Loucy (cell line): ENCODE results near the gene PTPRN2.

Experiments used
- EZH2phosphoT487 ChIP-seq: fragments of 200-600 bp; IDR thresholded peaks from 2 replicates; pipeline ENCODE4 v1.6.1; 2018; ENCODE audit warnings: antibody characterized with exemption, mild to moderate bottlenecking, moderate library complexity, borderline replicate concordance
- TF ChIP-seq, protein P1 (sequence below): fragments of 200-600 bp; sonication (generic); conservative IDR thresholded peaks from 2 replicates; pipeline ENCODE4 v1.5.1; 2014; ENCODE audit warnings: mild to moderate bottlenecking, antibody characterized with exemption, low read length

DNA sequence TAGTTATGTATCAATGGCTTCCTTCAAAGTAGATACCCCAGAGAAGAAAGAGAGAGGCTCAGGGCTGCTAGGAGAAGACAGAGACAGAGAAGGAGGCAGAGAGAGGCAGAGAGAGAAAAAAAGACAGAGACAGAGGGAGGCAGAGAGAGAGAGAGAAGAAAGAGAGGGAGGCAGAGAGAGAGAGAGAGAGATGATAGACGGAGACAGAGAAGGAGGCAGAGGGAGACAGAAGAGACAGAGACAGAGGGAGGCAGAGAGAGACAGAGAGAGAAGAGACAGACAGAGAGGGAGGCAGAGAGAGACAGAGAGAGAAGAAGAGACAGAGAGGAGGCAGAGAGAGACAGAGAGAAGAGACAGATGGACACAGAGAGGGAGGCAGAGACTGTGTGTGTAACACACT lies 1062.9 kb downstream of the PTPRN2 start:
- TF ChIP-seq, protein P1, sequence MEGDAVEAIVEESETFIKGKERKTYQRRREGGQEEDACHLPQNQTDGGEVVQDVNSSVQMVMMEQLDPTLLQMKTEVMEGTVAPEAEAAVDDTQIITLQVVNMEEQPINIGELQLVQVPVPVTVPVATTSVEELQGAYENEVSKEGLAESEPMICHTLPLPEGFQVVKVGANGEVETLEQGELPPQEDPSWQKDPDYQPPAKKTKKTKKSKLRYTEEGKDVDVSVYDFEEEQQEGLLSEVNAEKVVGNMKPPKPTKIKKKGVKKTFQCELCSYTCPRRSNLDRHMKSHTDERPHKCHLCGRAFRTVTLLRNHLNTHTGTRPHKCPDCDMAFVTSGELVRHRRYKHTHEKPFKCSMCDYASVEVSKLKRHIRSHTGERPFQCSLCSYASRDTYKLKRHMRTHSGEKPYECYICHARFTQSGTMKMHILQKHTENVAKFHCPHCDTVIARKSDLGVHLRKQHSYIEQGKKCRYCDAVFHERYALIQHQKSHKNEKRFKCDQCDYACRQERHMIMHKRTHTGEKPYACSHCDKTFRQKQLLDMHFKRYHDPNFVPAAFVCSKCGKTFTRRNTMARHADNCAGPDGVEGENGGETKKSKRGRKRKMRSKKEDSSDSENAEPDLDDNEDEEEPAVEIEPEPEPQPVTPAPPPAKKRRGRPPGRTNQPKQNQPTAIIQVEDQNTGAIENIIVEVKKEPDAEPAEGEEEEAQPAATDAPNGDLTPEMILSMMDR: no peak
- no peak for TF ChIP-seq EZH2phosphoT487
